22Rv1 (cell line): ENCODE measurements around the gene DMAC2L.
"Not testable (repeated sequence)": the region's sequence is repeated elsewhere in the genome, so short reads cannot be mapped to it uniquely, and the experiment has no call there.

ENCODE experiments used
- H3K27ac ChIP-seq: fragments of 450-650 bp; 2 replicates; pipeline ENCODE4 v1.5.1; 2017
- CTCF ChIP-seq: fragments of 450-650 bp; IDR thresholded peaks from 2 replicates; pipeline ENCODE4 v1.5.1; 2017; ENCODE audit warnings: mild to moderate bottlenecking
- ZFX ChIP-seq: fragments of 450-650 bp; IDR thresholded peaks from 2 replicates; pipeline ENCODE4 v1.6.1; 2017; ENCODE audit warnings: antibody characterized with exemption, borderline replicate concordance

DMAC2L gene

GRCh38 chr14:50362764-50363713, 50.9 kb downstream of the DMAC2L start:
- no peak for TF ChIP-seq ZFX
- no peak for TF ChIP-seq CTCF
- no peak overlapping the region for H3K27ac ChIP-seq

GRCh38 chr14:50363714-50364111, 51.6 kb downstream of the DMAC2L start:
- H3K27ac ChIP-seq = no peak overlapping the region
- TF ChIP-seq ZFX (no peak), CTCF (no peak)

- H3K27ac ChIP-seq = no peak overlapping the region
- TF ChIP-seq CTCF (no peak), ZFX (no peak)
Observed at GRCh38 chr14:50364792-50365191, 52.7 kb downstream of the DMAC2L start.

GRCh38 chr14:50365572-50365971, 53.4 kb downstream of the DMAC2L start:
- not testable (repeated sequence) for H3K27ac ChIP-seq

- no peak overlapping the region for H3K27ac ChIP-seq
- TF ChIP-seq ZFX = no peak
- no peak for TF ChIP-seq CTCF
Observed at GRCh38 chr14:50366115-50366514, 54.0 kb downstream of the DMAC2L start.

- TF ChIP-seq CTCF (no peak), ZFX (no peak)
- H3K27ac ChIP-seq = no peak overlapping the region
Observed at GRCh38 chr14:50366589-50366988, 54.5 kb downstream of the DMAC2L start.

- TF ChIP-seq CTCF (no peak), ZFX (no peak)
- H3K27ac ChIP-seq = no peak overlapping the region
Observed at GRCh38 chr14:50371546-50371945, 59.4 kb downstream of the DMAC2L start.

- no peak for TF ChIP-seq CTCF
- TF ChIP-seq ZFX = no peak
- no peak overlapping the region for H3K27ac ChIP-seq
Observed at GRCh38 chr14:50373959-50374358, 61.8 kb downstream of the DMAC2L start.
